ENCODE data around the gene DRC7.
"Not testable (repeated sequence)": the region's sequence is repeated elsewhere in the genome, so short reads cannot be mapped to it uniquely, and the experiment has no call there.

The DRC7 gene

DNA sequence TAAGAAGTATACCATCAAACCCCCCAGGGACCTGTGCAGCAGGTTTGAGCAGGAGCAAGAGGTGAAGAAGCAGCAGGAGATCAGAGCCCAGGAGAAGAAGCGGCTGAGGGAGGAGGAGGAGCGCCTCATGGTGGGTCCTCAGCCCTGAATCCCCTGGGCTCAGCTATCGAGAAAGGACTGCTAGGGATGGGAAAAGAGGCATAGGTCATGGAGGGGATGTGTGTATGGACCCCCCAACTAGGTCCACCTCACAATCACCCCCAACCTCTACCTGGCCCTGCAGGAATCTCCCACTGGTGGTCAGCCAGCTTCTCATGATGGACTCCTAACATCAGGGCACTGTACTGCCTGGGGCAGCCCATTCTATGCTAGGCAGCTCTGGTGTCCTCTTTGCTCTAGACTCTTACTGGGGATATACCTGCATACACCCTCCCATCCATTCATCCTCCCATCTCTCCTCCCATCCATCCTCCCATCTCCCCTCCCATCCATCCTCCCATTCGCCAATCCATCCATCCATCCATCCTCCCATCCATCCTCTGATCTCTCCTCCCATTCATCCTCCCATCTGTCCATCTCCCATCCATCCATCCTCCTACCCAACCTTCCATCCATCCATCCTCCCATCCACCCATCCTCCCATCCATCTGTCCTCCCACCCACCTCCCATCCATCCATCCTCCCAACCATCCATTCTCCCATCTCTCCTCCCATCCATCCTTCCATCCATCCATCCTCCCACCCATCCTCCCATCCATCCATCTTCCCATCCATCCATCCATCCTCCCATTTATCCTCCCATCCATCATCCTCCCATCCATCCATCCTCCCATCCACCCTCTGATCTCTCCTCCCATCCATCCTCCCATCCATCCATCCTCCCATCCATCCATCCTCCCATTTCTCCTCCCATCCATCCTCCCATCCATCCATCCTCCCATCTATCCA, 10.6 kb downstream of the DRC7 start:
- DNase-seq (ENCODE audit: low read depth in 1 of 2, low spot score in 1 of 2) = no peak
- TF ChIP-seq JUND (IDR thresholded peaks at IDR 0.05; ENCODE audit: low read depth) = no peak
- in situ Hi-C loops (cut with HindIII; ENCODE audit: low pct_unique_long_range_greater_than_20kb, low sequenced_read_pairs) = no loop called here

GRCh38 chr16:57706717-57707116, 12.1 kb downstream of the DRC7 start:
- DNase-seq (ENCODE audit: low read depth in 1 of 2, low spot score in 1 of 2) = no peak
- TF ChIP-seq JUND (IDR thresholded peaks at IDR 0.05; ENCODE audit: low read depth) = no peak
- in situ Hi-C loops (cut with HindIII; ENCODE audit: low pct_unique_long_range_greater_than_20kb, low sequenced_read_pairs) = no loop called here

DNA sequence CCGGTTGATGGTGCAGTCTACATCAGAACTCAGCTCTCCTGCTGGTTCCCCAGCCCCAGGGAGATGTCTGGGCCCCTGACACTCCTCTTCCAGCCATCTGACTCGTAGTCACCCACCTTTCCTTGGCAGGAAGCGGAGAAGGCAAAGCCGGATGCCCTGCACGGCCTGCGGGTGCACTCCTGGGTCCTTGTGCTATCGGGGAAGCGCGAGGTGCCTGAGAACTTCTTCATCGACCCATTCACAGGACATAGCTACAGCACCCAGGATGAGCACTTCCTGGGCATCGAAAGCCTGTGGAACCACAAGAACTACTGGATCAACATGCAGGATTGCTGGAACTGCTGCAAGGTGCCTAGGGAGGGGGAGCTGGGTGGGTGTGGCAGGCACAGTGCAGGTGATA, 12.7 kb downstream of the DRC7 start:
- TF ChIP-seq JUND (IDR thresholded peaks at IDR 0.05; ENCODE audit: low read depth) = no peak
- no peak for DNase-seq (ENCODE audit: low read depth in 1 of 2, low spot score in 1 of 2)
- in situ Hi-C loops (cut with HindIII; ENCODE audit: low pct_unique_long_range_greater_than_20kb, low sequenced_read_pairs) = no loop called here

DNA sequence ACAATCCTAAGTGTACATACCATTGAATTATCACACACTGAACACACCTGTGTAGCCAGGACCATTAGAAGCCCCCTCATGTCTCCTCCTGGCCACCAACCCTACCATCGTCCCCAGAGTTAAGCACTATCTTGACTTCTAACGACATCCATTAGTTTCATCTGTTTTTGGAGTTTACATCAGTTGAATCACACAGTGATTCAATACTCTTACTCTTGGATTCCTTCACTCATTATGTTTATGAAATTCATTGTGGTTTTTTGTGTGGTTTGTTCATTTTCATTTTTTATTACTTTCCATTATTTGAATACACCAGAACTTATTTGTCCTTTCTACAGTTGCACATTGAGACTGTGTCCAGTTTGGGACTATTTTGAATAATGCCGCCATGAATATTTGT, 13.6 kb downstream of the DRC7 start:
- no peak for TF ChIP-seq JUND (IDR thresholded peaks at IDR 0.05; ENCODE audit: low read depth)
- DNase-seq (ENCODE audit: low read depth in 1 of 2, low spot score in 1 of 2) = no peak
- in situ Hi-C loops (cut with HindIII; ENCODE audit: low pct_unique_long_range_greater_than_20kb, low sequenced_read_pairs) = no loop called here

GRCh38 chr16:57709663-57710062, 15.1 kb downstream of the DRC7 start:
- DNase-seq (ENCODE audit: low read depth in 1 of 2, low spot score in 1 of 2) = no peak
- no peak for TF ChIP-seq JUND (IDR thresholded peaks at IDR 0.05; ENCODE audit: low read depth)
- in situ Hi-C loops (cut with HindIII; ENCODE audit: low pct_unique_long_range_greater_than_20kb, low sequenced_read_pairs) = no loop called here

DNA sequence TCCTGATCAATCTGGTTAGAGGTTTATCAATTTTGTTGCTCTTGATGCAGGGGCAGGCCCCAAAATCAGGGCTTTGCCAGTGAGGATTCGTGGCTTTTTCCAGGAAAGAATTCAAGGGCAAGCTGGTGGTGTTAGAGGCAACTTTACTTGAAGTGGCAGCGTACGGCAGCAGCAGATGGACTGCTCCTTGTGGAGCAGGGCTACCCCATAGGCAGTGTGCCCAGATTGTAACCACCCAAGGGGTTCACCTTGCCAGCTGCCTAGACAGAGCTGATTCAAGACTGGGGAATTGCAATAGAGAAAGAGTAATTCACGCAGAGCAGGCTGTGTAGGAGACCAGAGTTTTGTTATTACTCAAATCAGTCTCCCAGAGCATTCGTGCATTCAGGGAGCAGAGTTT, 16.7 kb downstream of the DRC7 start:
- no peak for TF ChIP-seq JUND (IDR thresholded peaks at IDR 0.05; ENCODE audit: low read depth)
- in situ Hi-C loops (cut with HindIII; ENCODE audit: low pct_unique_long_range_greater_than_20kb, low sequenced_read_pairs) = no loop called here
- DNase-seq (ENCODE audit: low read depth in 1 of 2, low spot score in 1 of 2) = no peak

DNA sequence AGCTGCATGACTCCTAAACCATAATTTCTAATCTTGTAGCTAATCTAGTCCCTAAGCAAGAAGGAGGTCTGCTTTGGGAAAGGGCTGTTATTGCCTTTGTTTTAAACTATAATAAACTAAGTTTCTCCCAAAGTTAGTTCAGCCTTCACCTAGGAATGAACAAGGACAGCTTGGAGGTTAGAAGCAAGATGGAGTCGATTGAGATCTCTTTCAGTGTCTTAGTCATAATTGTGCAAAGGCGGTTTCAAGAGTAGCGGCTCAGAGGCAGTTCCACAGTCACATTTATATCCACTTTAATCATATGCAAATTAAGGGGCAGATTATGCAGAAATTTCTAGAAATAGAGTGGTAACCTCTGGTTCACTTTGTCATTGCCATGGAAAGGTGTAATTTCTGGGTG, 17.4 kb downstream of the DRC7 start:
- in situ Hi-C loops (cut with HindIII; ENCODE audit: low pct_unique_long_range_greater_than_20kb, low sequenced_read_pairs) = no loop called here

DNA sequence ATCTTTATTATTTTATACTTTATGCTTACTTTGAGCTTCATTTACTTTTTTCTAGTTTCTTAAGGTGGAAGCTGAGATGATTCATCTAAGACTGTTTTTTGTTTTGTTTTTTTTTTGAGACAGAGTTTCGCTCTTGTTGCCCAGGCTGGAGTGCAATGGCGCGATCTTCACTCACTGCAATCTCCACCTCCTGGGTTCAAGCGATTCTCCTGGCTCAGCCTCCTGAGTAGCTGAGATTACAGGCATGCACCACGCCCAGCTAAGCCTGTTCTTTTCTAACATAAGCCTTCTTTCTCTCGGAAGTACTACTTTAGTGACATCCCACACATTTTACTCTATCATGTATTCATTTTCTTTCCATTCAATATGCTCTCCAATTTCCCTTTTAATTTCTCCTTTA, 18.0 kb downstream of the DRC7 start:
- DNase-seq (ENCODE audit: low read depth in 1 of 2, low spot score in 1 of 2); in situ Hi-C loops (cut with HindIII; ENCODE audit: low pct_unique_long_range_greater_than_20kb, low sequenced_read_pairs): not testable (repeated sequence)

More for the DNA sequence above, 17.4 kb downstream of the DRC7 start:
- DNase-seq (ENCODE audit: low read depth in 1 of 2, low spot score in 1 of 2) = no peak
- no peak for TF ChIP-seq JUND (IDR thresholded peaks at IDR 0.05; ENCODE audit: low read depth)

DNA sequence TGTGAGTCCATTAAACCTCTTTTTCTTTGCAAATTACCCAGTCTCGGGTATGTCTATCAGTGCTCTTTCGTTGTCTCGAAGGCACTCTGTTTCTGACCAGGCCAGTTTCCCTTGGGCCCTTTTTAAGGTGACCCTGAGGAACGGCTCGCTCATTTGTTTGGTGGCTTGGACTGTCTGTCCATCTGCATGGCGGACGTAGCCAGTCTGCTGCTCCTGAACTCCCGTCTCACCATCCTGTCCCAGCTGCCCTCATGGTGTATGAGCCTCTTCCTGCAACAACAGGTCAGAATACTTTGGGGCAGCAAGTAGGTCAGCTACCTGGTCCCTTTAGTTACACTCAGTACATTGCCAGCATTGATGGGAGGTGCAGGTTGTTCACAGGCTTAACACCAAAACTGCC, 19.0 kb downstream of the DRC7 start:
- no peak for DNase-seq (ENCODE audit: low read depth in 1 of 2, low spot score in 1 of 2)
- no peak for TF ChIP-seq JUND (IDR thresholded peaks at IDR 0.05; ENCODE audit: low read depth)
- in situ Hi-C loops (cut with HindIII; ENCODE audit: low pct_unique_long_range_greater_than_20kb, low sequenced_read_pairs) = no loop called here

- DNase-seq (ENCODE audit: low read depth in 1 of 2, low spot score in 1 of 2) = no peak
- in situ Hi-C loops (cut with HindIII; ENCODE audit: low pct_unique_long_range_greater_than_20kb, low sequenced_read_pairs) = no loop called here
- no peak for TF ChIP-seq JUND (IDR thresholded peaks at IDR 0.05; ENCODE audit: low read depth)
Measured at GRCh38 chr16:57714047-57714446, 19.4 kb downstream of the DRC7 start.

- in situ Hi-C loops (cut with HindIII; ENCODE audit: low pct_unique_long_range_greater_than_20kb, low sequenced_read_pairs) = no loop called here
- peak in 1 of 2 experiments; percentile 57 for DNase-seq (ENCODE audit: low read depth in 1 of 2, low spot score in 1 of 2)
- no peak for TF ChIP-seq JUND (IDR thresholded peaks at IDR 0.05; ENCODE audit: low read depth)
Measured at GRCh38 chr16:57720142-57720575, 25.6 kb downstream of the DRC7 start.

- in situ Hi-C loops (cut with HindIII; ENCODE audit: low pct_unique_long_range_greater_than_20kb, low sequenced_read_pairs) = no loop called here
- no peak for DNase-seq (ENCODE audit: low read depth in 1 of 2, low spot score in 1 of 2)
- TF ChIP-seq JUND (IDR thresholded peaks at IDR 0.05; ENCODE audit: low read depth) = no peak
Measured at GRCh38 chr16:57721356-57722209, 27.0 kb downstream of the DRC7 start.

GRCh38 chr16:57722210-57722499, 27.5 kb downstream of the DRC7 start:
- in situ Hi-C loops (cut with HindIII; ENCODE audit: low pct_unique_long_range_greater_than_20kb, low sequenced_read_pairs) = no loop called here
- DNase-seq (ENCODE audit: low read depth in 1 of 2, low spot score in 1 of 2) = no peak
- TF ChIP-seq JUND (IDR thresholded peaks at IDR 0.05; ENCODE audit: low read depth) = no peak

All from T47D (cell line).